D721Med (cell line): Measurements from ENCODE around the gene SRPX2.
"Not testable (repeated sequence)": the region's sequence is repeated elsewhere in the genome, so short reads cannot be mapped to it uniquely, and the experiment has no call there.

Experiments used
- DNase-seq: peaks from one replicate; pipeline ENCODE4 v3.0.0; 2011; ENCODE audit warnings: low spot score; ENCODE audit not compliant: insufficient read length
- FAIRE-seq: peaks from 2 replicates; lab custom pipeline; 2011; peaks lifted over from hg19 to GRCh38; lab: Jason Lieb, UNC
- CTCF ChIP-seq: IDR thresholded peaks from 2 replicates; pipeline ENCODE4 v1.5.1; 2012; ENCODE audit warnings: mild to moderate bottlenecking, control low read depth; ENCODE audit not compliant: insufficient read depth; ENCODE audit errors: missing control alignments

SRPX2 gene

GRCh38 chrX:100719139-100719538, 75.1 kb downstream of the SRPX2 start:
- no peak for DNase-seq
- FAIRE-seq, result no peak
- no peak for TF ChIP-seq CTCF

- TF ChIP-seq CTCF, result no peak
- DNase-seq (no peak), FAIRE-seq (no peak)
Measured at GRCh38 chrX:100720301-100720700, 76.3 kb downstream of the SRPX2 start.

GRCh38 chrX:100721328-100721727, 77.3 kb downstream of the SRPX2 start:
- DNase-seq, result no peak
- FAIRE-seq, result no peak
- TF ChIP-seq CTCF, result no peak

- not testable (repeated sequence) for FAIRE-seq, DNase-seq
Measured at GRCh38 chrX:100724006-100724405, 80.0 kb downstream of the SRPX2 start.
